HG03097 (cell line): ENCODE data around the gene COL6A1.
"Not testable (repeated sequence)": the region's sequence is repeated elsewhere in the genome, so short reads cannot be mapped to it uniquely, and the experiment has no call there.

Experiments used
- ATAC-seq: cut with Tn5 transposase; IDR thresholded peaks from one replicate; pipeline ENCODE4 v1.9.1; 2021; ENCODE audit not compliant: unreplicated experiment, low FRiP score

COL6A1 gene

GRCh38 chr21:46039891-46040660, 58.5 kb downstream of the COL6A1 start:
- no peak for ATAC-seq

- ATAC-seq, result no peak
Measured at GRCh38 chr21:46040707-46041106, 59.1 kb downstream of the COL6A1 start.

GRCh38 chr21:46041183-46041582, 59.6 kb downstream of the COL6A1 start:
- ATAC-seq, result no peak

- ATAC-seq, result no peak
Measured at GRCh38 chr21:46045154-46045553, 63.6 kb downstream of the COL6A1 start.

- ATAC-seq, result no peak
Measured at GRCh38 chr21:46046471-46046870, 64.9 kb downstream of the COL6A1 start.

GRCh38 chr21:46046906-46047305, 65.3 kb downstream of the COL6A1 start:
- ATAC-seq, result not testable (repeated sequence)

- no peak for ATAC-seq
Measured at GRCh38 chr21:46048926-46049889, 67.6 kb downstream of the COL6A1 start.

GRCh38 chr21:46049890-46050667, 68.5 kb downstream of the COL6A1 start:
- ATAC-seq, result no peak

- ATAC-seq, result no peak
Measured at GRCh38 chr21:46050668-46051378, 69.3 kb downstream of the COL6A1 start.

GRCh38 chr21:46051379-46051770, 69.8 kb downstream of the COL6A1 start:
- ATAC-seq, result no peak

- ATAC-seq, result no peak
Measured at GRCh38 chr21:46051821-46052675, 70.5 kb downstream of the COL6A1 start.

GRCh38 chr21:46052703-46053651, 71.4 kb downstream of the COL6A1 start:
- ATAC-seq, result no peak

- no peak for ATAC-seq
Measured at GRCh38 chr21:46054031-46054430, 72.5 kb downstream of the COL6A1 start.

- no peak for ATAC-seq
Measured at GRCh38 chr21:46054451-46054881, 72.9 kb downstream of the COL6A1 start.
